DOHH2 (cell line): ENCODE measurements around the gene INSRR.

Source experiments
- H3F3A ChIP-seq: fragments of 200-600 bp; sonication (generic), shearing (Covaris generic); 2 replicates; pipeline ENCODE4 v1.6.0; 2016; ENCODE audit warnings: antibody characterized with exemption, mild to moderate bottlenecking; ENCODE audit not compliant: control insufficient read depth, insufficient read depth
- H3K27ac ChIP-seq: fragments of 200-600 bp; sonication (generic); 2 replicates; pipeline ENCODE4 v1.5.1; 2014; ENCODE audit warnings: low read depth, mild to moderate bottlenecking, low read length, moderate library complexity
- H3K27me3 ChIP-seq: fragments of 200-600 bp; sonication (generic); 2 replicates; pipeline ENCODE4 v1.6.1; 2014; ENCODE audit warnings: mild to moderate bottlenecking, low read length, mixed read lengths; ENCODE audit not compliant: control insufficient read depth
- H3K36me3 ChIP-seq: fragments of 200-600 bp; sonication (generic); 2 replicates; pipeline ENCODE4 v1.6.1; 2014; ENCODE audit warnings: mild to moderate bottlenecking, low read length, moderate library complexity, mixed read lengths; ENCODE audit not compliant: control insufficient read depth
- H3K4me1 ChIP-seq: fragments of 200-600 bp; sonication (generic); 2 replicates; pipeline ENCODE4 v1.6.1; 2014; ENCODE audit warnings: mild to moderate bottlenecking, low read length, mixed read lengths; ENCODE audit not compliant: control insufficient read depth
- H3K4me2 ChIP-seq: fragments of 200-600 bp; sonication (generic); 2 replicates; pipeline ENCODE4 v1.6.0; 2014; ENCODE audit warnings: mild to moderate bottlenecking, low read length, moderate library complexity
- H3K4me3 ChIP-seq: fragments of 200-600 bp; sonication (generic); 2 replicates; pipeline ENCODE4 v1.5.1; 2014; ENCODE audit warnings: mild to moderate bottlenecking, low read length, mixed read lengths
- H3K79me2 ChIP-seq: fragments of 200-600 bp; sonication (generic); 2 replicates; pipeline ENCODE4 v1.6.1; 2014; ENCODE audit warnings: mild to moderate bottlenecking, low read length, mixed read lengths; ENCODE audit not compliant: control insufficient read depth
- H3K9me2 ChIP-seq: fragments of 200-600 bp; sonication (generic); replicated peaks from 2 replicates; pipeline ENCODE4 v1.6.1; 2014; ENCODE audit warnings: mild to moderate bottlenecking, low read length, mixed read lengths; ENCODE audit not compliant: control insufficient read depth
- H3K9me3 ChIP-seq: fragments of 200-600 bp; sonication (generic); 2 replicates; pipeline ENCODE4 v1.6.1; 2014; ENCODE audit warnings: antibody characterized with exemption, low read length, mixed read lengths; ENCODE audit not compliant: control insufficient read depth, insufficient read depth
- H4K20me1 ChIP-seq: fragments of 200-600 bp; sonication (generic); 2 replicates; pipeline ENCODE4 v1.6.0; 2014; ENCODE audit warnings: low read depth, mild to moderate bottlenecking, antibody characterized with exemption, low read length, moderate library complexity; ENCODE audit not compliant: control insufficient read depth, insufficient read depth
- CTCF ChIP-seq: fragments of 200-600 bp; sonication (generic); IDR thresholded peaks from one replicate; pipeline ENCODE4 v1.5.1; 2014; ENCODE audit warnings: antibody characterized with exemption, mild to moderate bottlenecking, low read depth, low read length; ENCODE audit not compliant: poor library complexity, severe bottlenecking
- EZH2phosphoT487 ChIP-seq: fragments of 200-600 bp; sonication (generic); IDR thresholded peaks from 2 replicates; pipeline ENCODE4 v1.6.1; 2017; ENCODE audit warnings: borderline replicate concordance, mild to moderate bottlenecking, antibody characterized with exemption, low read length, moderate library complexity, mixed read lengths

INSRR gene

GRCh38 chr1:156814571-156815260 lies 44.2 kb downstream of the INSRR start:
- Histone ChIP-seq H3K27me3 (no peaks in the 10 kb centered on the region), H3K27ac (no peak overlapping the region), H3K9me2 (no peaks in the 10 kb centered on the region), H3K79me2 (no peaks in the 10 kb centered on the region), H3K9me3 (no peaks in the 10 kb centered on the region), H3K4me2 (peak overlapping the region; percentile 49), H3K4me1 (peaks cover 27% of the 10 kb centered on the region), H3K4me3 (no peak overlapping the region), H3F3A (peaks cover 5% of the 10 kb centered on the region), H3K36me3 (no peaks in the 10 kb centered on the region), H4K20me1 (no peaks in the 10 kb centered on the region)
- TF ChIP-seq CTCF = no peak
- no peak for TF ChIP-seq EZH2phosphoT487

GRCh38 chr1:156813750-156814570 lies 45.0 kb downstream of the INSRR start:
- Histone ChIP-seq H3K27me3 (no peaks in the 10 kb centered on the region), H3K4me2 (peak overlapping the region; percentile 49), H3K9me3 (no peaks in the 10 kb centered on the region), H3K4me1 (peaks cover 27% of the 10 kb centered on the region), H3K27ac (no peak overlapping the region), H4K20me1 (no peaks in the 10 kb centered on the region), H3F3A (peaks cover 5% of the 10 kb centered on the region), H3K9me2 (no peaks in the 10 kb centered on the region), H3K4me3 (peak overlapping the region; percentile 58), H3K36me3 (no peaks in the 10 kb centered on the region), H3K79me2 (no peaks in the 10 kb centered on the region)
- TF ChIP-seq CTCF (peak; percentile 49), EZH2phosphoT487 (no peak)

- no peaks in the 10 kb centered on the region for H4K20me1 ChIP-seq
- H3K27me3 ChIP-seq = no peaks in the 10 kb centered on the region
- no peaks in the 10 kb centered on the region for H3K9me2 ChIP-seq
- H3K4me1 ChIP-seq = peaks cover 27% of the 10 kb centered on the region
- H3F3A ChIP-seq = peaks cover 5% of the 10 kb centered on the region
- no peaks in the 10 kb centered on the region for H3K36me3 ChIP-seq
- H3K27ac ChIP-seq = no peak overlapping the region
- H3K9me3 ChIP-seq = no peaks in the 10 kb centered on the region
- peak overlapping the region; percentile 49 for H3K4me2 ChIP-seq
- H3K4me3 ChIP-seq = peak overlapping the region; percentile 58
- TF ChIP-seq CTCF (no peak), EZH2phosphoT487 (no peak)
- H3K79me2 ChIP-seq = no peaks in the 10 kb centered on the region
Measured at GRCh38 chr1:156813298-156813697, 45.6 kb downstream of the INSRR start.
